GM21619 (cell line): ENCODE results near the gene MBLAC2.
A peak's percentile ranks its signal among the peaks of the same experiment; 100 is the strongest.

Experiments used
- ATAC-seq: cut with Tn5 transposase; IDR thresholded peaks from one replicate; pipeline ENCODE4 v1.9.1; 2021; ENCODE audit not compliant: unreplicated experiment

MBLAC2 gene

GRCh38 chr5:90474235-90475107 lies at the start of gene MBLAC2, which contains the start of gene POLR3G:
Gene MBLAC2, minus strand, starts transcription at chr5:90474771. Its CDS starts 479 bp downstream, at chr5:90474292.
Gene POLR3G, plus strand, starts transcription at chr5:90474864. Its CDS starts 10,704 bp downstream, at chr5:90485568.
- ATAC-seq, result peak; percentile 82

- ATAC-seq, result no peak
These were observed 44.5 kb upstream of the MBLAC2 start for GRCh38 chr5:90519081-90519480.

- ATAC-seq, result no peak
These were observed 44.1 kb upstream of the MBLAC2 start for GRCh38 chr5:90518661-90519060.

GRCh38 chr5:90514520-90514919 lies 39.9 kb upstream of the MBLAC2 start:
- ATAC-seq, result no peak

GRCh38 chr5:90510438-90510837 lies 35.9 kb upstream of the MBLAC2 start:
- ATAC-seq, result no peak

GRCh38 chr5:90506221-90506620 lies 31.6 kb upstream of the MBLAC2 start:
- no peak for ATAC-seq

GRCh38 chr5:90504743-90505142 lies 30.2 kb upstream of the MBLAC2 start:
- no peak for ATAC-seq

- ATAC-seq, result no peak
These were observed 29.0 kb upstream of the MBLAC2 start for GRCh38 chr5:90503596-90503995.

- no peak for ATAC-seq
These were observed 20.6 kb upstream of the MBLAC2 start for GRCh38 chr5:90495146-90495545.

- no peak for ATAC-seq
These were observed 19.5 kb upstream of the MBLAC2 start for GRCh38 chr5:90494043-90494442.

- ATAC-seq, result no peak
These were observed 14.2 kb upstream of the MBLAC2 start for GRCh38 chr5:90488791-90489190.

GRCh38 chr5:90484540-90484939 lies 10.0 kb upstream of the MBLAC2 start:
- no peak for ATAC-seq

- no peak for ATAC-seq
These were observed 8.6 kb upstream of the MBLAC2 start for GRCh38 chr5:90483206-90483605.

GRCh38 chr5:90480699-90481098 lies 6.1 kb upstream of the MBLAC2 start:
- ATAC-seq, result no peak

- no peak for ATAC-seq
These were observed 5.2 kb upstream of the MBLAC2 start for GRCh38 chr5:90479611-90480385.

- no peak for ATAC-seq
These were observed 3.1 kb upstream of the MBLAC2 start for GRCh38 chr5:90477621-90478215.

GRCh38 chr5:90477073-90477472 lies 2.5 kb upstream of the MBLAC2 start:
- no peak for ATAC-seq

GRCh38 chr5:90476391-90476790 lies 1.8 kb upstream of the MBLAC2 start:
- ATAC-seq, result no peak

GRCh38 chr5:90475436-90475980 lies 937 bp upstream of the MBLAC2 start:
- no peak for ATAC-seq

GRCh38 chr5:90473396-90474234 lies 956 bp downstream of the MBLAC2 start:
- ATAC-seq, result peak; percentile 9
